Endothelial cell of umbilical vein (primary cell): ENCODE measurements around the gene CASP6. TPM values are rescaled to one million over a fixed set of nuclear protein-coding genes. Genes with fewer than 3 reads are reported as not detected.

ENCODE experiments used
- BruUV-seq: library from RNA; stranded (reverse); fragments of 400-500 nt; replicated peaks from 2 replicates; lab custom pipeline; 2021; lab: Mats Ljungman, UMichigan
- CTCF ChIA-PET: fragments of 300-600, 350-600 bp; sonication (Branson Sonifier 250); formaldehyde crosslinking; loops from one replicate; lab custom pipeline; 2021; ENCODE audit warnings: antibody characterized with exemption, inconsistent platforms; lab: Charles Lee
- POLR2A ChIA-PET: fragments of 300-600, 350-600 bp; sonication (Branson Sonifier 250); formaldehyde crosslinking; loops from one replicate; lab custom pipeline; 2021; ENCODE audit warnings: antibody characterized with exemption, inconsistent platforms; lab: Charles Lee
- DNase-seq: peaks from one replicate; pipeline ENCODE4 v3.0.0-alpha.2; 2011; ENCODE audit warnings: low read depth, low spot score
- FAIRE-seq: peaks from 2 replicates; lab custom pipeline; 2011; peaks lifted over from hg19 to GRCh38; lab: Jason Lieb, UNC
- H2AFZ ChIP-seq: 2 replicates; pipeline ENCODE4 v1.6.0; 2012; ENCODE audit warnings: low read depth, low read length, control low read depth, inconsistent platforms
- H3K27ac ChIP-seq: 2 replicates; pipeline ENCODE4 v1.5.1; 2011; ENCODE audit warnings: low read depth, mild to moderate bottlenecking, control low read depth, low read length, moderate library complexity; ENCODE audit not compliant: insufficient read depth
- H3K27me3 ChIP-seq, 2 experiments: 2 replicates each; pipeline versions ENCODE4 v1.6.0 to v1.6.1; 2011; ENCODE audit warnings: low read length in 2 of 2, mixed read lengths in 1 of 2; ENCODE audit not compliant: control insufficient read depth in 2 of 2, insufficient read depth in 2 of 2
- H3K36me3 ChIP-seq, 2 experiments: 2 replicates in 1 of 2; 3 replicates in 1 of 2; pipeline ENCODE4 v1.5.1; 2011; ENCODE audit warnings: low read length in 2 of 2, mild to moderate bottlenecking in 1 of 2, moderate library complexity in 1 of 2; ENCODE audit not compliant: control insufficient read depth in 2 of 2, insufficient read depth in 2 of 2; ENCODE audit errors: extremely low read depth in 1 of 2
- H3K4me1 ChIP-seq: 3 replicates; pipeline ENCODE4 v1.5.1; 2011; ENCODE audit warnings: mild to moderate bottlenecking, low read length; ENCODE audit not compliant: control insufficient read depth, insufficient read depth; ENCODE audit errors: extremely low read depth
- H3K4me2 ChIP-seq: 2 replicates; pipeline ENCODE4 v1.6.1; 2011; ENCODE audit warnings: low read length, control low read depth, mixed read lengths; ENCODE audit not compliant: insufficient read depth
- H3K4me3 ChIP-seq, 3 experiments: fragments of 200-600 bp in 1 of 3; sonication (generic), shearing (Covaris generic) in 1 of 3; replicated peaks in 1 of 3; 2 replicates each; pipeline ENCODE4 v1.5.1; 2011 to 2016; ENCODE audit warnings: control low read depth in 3 of 3, low read length in 3 of 3, mild to moderate bottlenecking in 2 of 3, inconsistent platforms in 1 of 3, low read depth in 1 of 3, moderate library complexity in 1 of 3; ENCODE audit not compliant: insufficient read depth in 1 of 3
- H3K79me2 ChIP-seq: 2 replicates; pipeline ENCODE4 v1.6.0; 2012; ENCODE audit warnings: low read length, inconsistent platforms; ENCODE audit not compliant: control insufficient read depth, insufficient read depth
- H3K9ac ChIP-seq: replicated peaks from 2 replicates; pipeline ENCODE3; 2011; ENCODE audit warnings: low read length, control low read depth; ENCODE audit not compliant: insufficient read depth; ENCODE audit errors: extremely low read depth
- H3K9me1 ChIP-seq: replicated peaks from 3 replicates; pipeline ENCODE4 v1.6.0; 2011; ENCODE audit warnings: mild to moderate bottlenecking, low read length; ENCODE audit not compliant: control insufficient read depth, insufficient read depth; ENCODE audit errors: extremely low read depth
- H3K9me3 ChIP-seq: replicated peaks from 2 replicates; pipeline ENCODE4 v1.5.1; 2012; ENCODE audit warnings: low read length, inconsistent platforms; ENCODE audit not compliant: control insufficient read depth, insufficient read depth
- H4K20me1 ChIP-seq: replicated peaks from 2 replicates; pipeline ENCODE3; 2011; ENCODE audit warnings: mild to moderate bottlenecking, low read length; ENCODE audit not compliant: control insufficient read depth, insufficient read depth; ENCODE audit errors: extremely low read depth
- EZH2 ChIP-seq: IDR thresholded peaks from 2 replicates; pipeline ENCODE4 v1.6.1; 2012; ENCODE audit warnings: borderline replicate concordance, low read depth, mild to moderate bottlenecking, moderate library complexity, low read length, inconsistent platforms; ENCODE audit not compliant: severe bottlenecking
- FOS ChIP-seq: IDR thresholded peaks from 2 replicates; pipeline ENCODE4 v1.6.1; 2011; ENCODE audit warnings: mild to moderate bottlenecking, low read length, moderate library complexity, borderline replicate concordance; ENCODE audit not compliant: insufficient read depth
- GATA2 ChIP-seq: IDR thresholded peaks from 2 replicates; pipeline ENCODE4 v1.7.0; 2011; ENCODE audit warnings: low read depth, mild to moderate bottlenecking, moderate library complexity, mixed read lengths, low read length; ENCODE audit not compliant: insufficient read length, insufficient read depth
- JUN ChIP-seq: IDR thresholded peaks from 2 replicates; pipeline ENCODE4 v1.6.1; 2011; ENCODE audit warnings: borderline replicate concordance, low read depth; ENCODE audit not compliant: insufficient read length, insufficient read depth
- MAX ChIP-seq: IDR thresholded peaks from 2 replicates; pipeline ENCODE4 v1.6.1; 2011; ENCODE audit not compliant: insufficient read depth, insufficient read length
- MYC ChIP-seq: IDR thresholded peaks from one replicate; pipeline ENCODE4 v1.6.1; 2011; ENCODE audit warnings: mild to moderate bottlenecking, low read depth, low read length
- POLR2A ChIP-seq: IDR thresholded peaks from 2 replicates; pipeline ENCODE4 v1.6.1; 2012; ENCODE audit warnings: low read depth, mild to moderate bottlenecking, control low read depth, low read length
- POLR2AphosphoS5 ChIP-seq: IDR thresholded peaks from 2 replicates; pipeline ENCODE4 v1.6.1; 2012; ENCODE audit warnings: low read depth, mild to moderate bottlenecking, control low read depth, low read length, moderate library complexity; ENCODE audit not compliant: insufficient read depth
- dilution Hi-C: fragments of 300-500 bp; cut with MboI; formaldehyde crosslinking; loops from one replicate; pipeline ENCODE4 v1.15.0; 2019; ENCODE audit warnings: low sequenced_read_pairs; ENCODE audit not compliant: extremely low pct_ligation_motif_present
- intact Hi-C: fragments of 100-400 bp; cut with micrococcal nuclease; formaldehyde crosslinking; loops from one replicate; pipeline ENCODE4 v1.10.0; 2022
- polyA plus RNA-seq, 4 experiments: library from polyadenylated mRNA; depleted of rRNA in 3 of 4; stranded (reverse) in 3 of 4; unstranded in 1 of 4; fragments of >200 nt; gene quantifications; 2 replicates each; pipeline versions ENCODE4 v1.2.1 to v1.2.3, GENCODE V29; 2011 to 2012; ENCODE audit warnings: missing spikeins in 1 of 4
- total RNA-seq: library from RNA; stranded (reverse); gene quantifications from 2 replicates; pipeline ENCODE4 v1.2.3, GENCODE V29; 2021
- TF ChIP-seq, protein P1 (sequence below), 2 donors: IDR thresholded peaks; 1 replicate in 1 of 2; 2 replicates in 1 of 2; pipeline ENCODE4 v1.5.1; 2011; ENCODE audit warnings: low read length in 2 of 2, mild to moderate bottlenecking in 2 of 2, moderate library complexity in 2 of 2, control low read depth in 1 of 2, inconsistent platforms in 1 of 2, low read depth in 1 of 2; ENCODE audit not compliant: insufficient read depth in 1 of 2; ENCODE audit errors: extremely low read depth in 1 of 2

CASP6 gene
- total and polyA plus RNA-seq, 2 donors (not counting 3 experiments of a cell fraction or from before 2014, with no cell fraction given), result 35.4 to 52.1 TPM

GRCh38 chr4:109751852-109752251 lies 48.6 kb upstream of the CASP6 start:
- intact Hi-C loops, result no loop called here

More at GRCh38 chr4:109751852-109752251, 48.6 kb upstream of the CASP6 start:
- FAIRE-seq (no peak), DNase-seq (no peak)
- no peaks in the 10 kb centered on the region for H3K79me2 ChIP-seq
- no peak overlapping the region for H2AFZ ChIP-seq
- no peaks in the 10 kb centered on the region for H3K36me3 ChIP-seq
- no peak overlapping the region for H3K4me2 ChIP-seq
- no TSS peak for BruUV-seq
- H3K9ac ChIP-seq, result no peak overlapping the region
- H3K4me1 ChIP-seq, result no peaks in the 10 kb centered on the region
- CTCF ChIA-PET, result interaction anchor here (1.0 to 1.1 kb wide), 2 partner anchors 49 to 52 kb away, joined by 3 read pairs; partner anchors contain the start of gene CASP6
- H3K27me3 ChIP-seq, result no peaks in the 10 kb centered on the region
- H4K20me1 ChIP-seq, result no peaks in the 10 kb centered on the region
- dilution Hi-C loops, result no loop called here
- no peak overlapping the region for H3K27ac ChIP-seq
- POLR2A ChIA-PET, result no interaction called here
- H3K4me3 ChIP-seq, result no peak overlapping the region
- TF ChIP-seq MAX, result no peak
- TF ChIP-seq, protein P1, sequence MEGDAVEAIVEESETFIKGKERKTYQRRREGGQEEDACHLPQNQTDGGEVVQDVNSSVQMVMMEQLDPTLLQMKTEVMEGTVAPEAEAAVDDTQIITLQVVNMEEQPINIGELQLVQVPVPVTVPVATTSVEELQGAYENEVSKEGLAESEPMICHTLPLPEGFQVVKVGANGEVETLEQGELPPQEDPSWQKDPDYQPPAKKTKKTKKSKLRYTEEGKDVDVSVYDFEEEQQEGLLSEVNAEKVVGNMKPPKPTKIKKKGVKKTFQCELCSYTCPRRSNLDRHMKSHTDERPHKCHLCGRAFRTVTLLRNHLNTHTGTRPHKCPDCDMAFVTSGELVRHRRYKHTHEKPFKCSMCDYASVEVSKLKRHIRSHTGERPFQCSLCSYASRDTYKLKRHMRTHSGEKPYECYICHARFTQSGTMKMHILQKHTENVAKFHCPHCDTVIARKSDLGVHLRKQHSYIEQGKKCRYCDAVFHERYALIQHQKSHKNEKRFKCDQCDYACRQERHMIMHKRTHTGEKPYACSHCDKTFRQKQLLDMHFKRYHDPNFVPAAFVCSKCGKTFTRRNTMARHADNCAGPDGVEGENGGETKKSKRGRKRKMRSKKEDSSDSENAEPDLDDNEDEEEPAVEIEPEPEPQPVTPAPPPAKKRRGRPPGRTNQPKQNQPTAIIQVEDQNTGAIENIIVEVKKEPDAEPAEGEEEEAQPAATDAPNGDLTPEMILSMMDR (IDR thresholded peaks at IDR 0.05; ENCODE audit: extremely low read depth in 1 of 2, insufficient read depth in 1 of 2, low read depth in 1 of 2, low read length in 2 of 2), result no peak
- TF ChIP-seq FOS, result no peak
- no peak for TF ChIP-seq MYC
- no peak for TF ChIP-seq GATA2
- no peak for TF ChIP-seq POLR2A
- no peak for TF ChIP-seq POLR2AphosphoS5
- no peak for TF ChIP-seq EZH2
- no peak for TF ChIP-seq JUN
- no peaks in the 10 kb centered on the region for H3K9me1 ChIP-seq
- H3K9me3 ChIP-seq, result no peaks in the 10 kb centered on the region
